ENCODE results near the gene AGAP1.

Gene AGAP1

GRCh38 chr2:235784788-235785187, 290.9 kb downstream of the AGAP1 start:
- no peak for DNase-seq

- no peak for DNase-seq
These were observed 295.7 kb downstream of the AGAP1 start for GRCh38 chr2:235789552-235789951.

- no peak for DNase-seq
These were observed 299.4 kb downstream of the AGAP1 start for GRCh38 chr2:235793163-235793752.

GRCh38 chr2:235799281-235799680, 305.4 kb downstream of the AGAP1 start:
- no peak for DNase-seq

GRCh38 chr2:235802542-235802941, 308.7 kb downstream of the AGAP1 start:
- DNase-seq = no peak

- DNase-seq = no peak
These were observed 309.2 kb downstream of the AGAP1 start for GRCh38 chr2:235803028-235803427.

- DNase-seq = no peak
These were observed 310.8 kb downstream of the AGAP1 start for GRCh38 chr2:235804676-235805075.

- no peak for DNase-seq
These were observed 313.3 kb downstream of the AGAP1 start for GRCh38 chr2:235806986-235807750.

- no peak for DNase-seq
These were observed 314.5 kb downstream of the AGAP1 start for GRCh38 chr2:235808366-235808765.

- DNase-seq = no peak
These were observed 316.4 kb downstream of the AGAP1 start for GRCh38 chr2:235810252-235810651.

GRCh38 chr2:235810846-235811245, 317.0 kb downstream of the AGAP1 start:
- DNase-seq = no peak

GRCh38 chr2:235811446-235812184, 317.8 kb downstream of the AGAP1 start:
- no peak for DNase-seq

GRCh38 chr2:235812185-235812665, 318.4 kb downstream of the AGAP1 start:
- DNase-seq = no peak

- DNase-seq = no peak
These were observed 319.6 kb downstream of the AGAP1 start for GRCh38 chr2:235813398-235813797.

- DNase-seq = no peak
These were observed 326.7 kb downstream of the AGAP1 start for GRCh38 chr2:235820571-235820970.

GRCh38 chr2:235824331-235824730, 330.5 kb downstream of the AGAP1 start:
- no peak for DNase-seq

- DNase-seq = no peak
These were observed 332.1 kb downstream of the AGAP1 start for GRCh38 chr2:235825946-235826345.

GRCh38 chr2:235826826-235827225, 333.0 kb downstream of the AGAP1 start:
- no peak for DNase-seq

- DNase-seq = no peak
These were observed 333.7 kb downstream of the AGAP1 start for GRCh38 chr2:235827585-235827992.

GRCh38 chr2:235829726-235830125, 335.9 kb downstream of the AGAP1 start:
- no peak for DNase-seq

- DNase-seq = no peak
These were observed 337.9 kb downstream of the AGAP1 start for GRCh38 chr2:235831755-235832154.

GRCh38 chr2:235832941-235833340, 339.1 kb downstream of the AGAP1 start:
- DNase-seq = no peak

- DNase-seq = no peak
These were observed 340.3 kb downstream of the AGAP1 start for GRCh38 chr2:235833971-235834620.
